Astrocyte (in vitro differentiated cells and primary cell): ENCODE data around the gene MYO1B. TPM values are rescaled to one million over a fixed set of nuclear protein-coding genes. Genes with fewer than 3 reads are reported as not detected.
A peak's percentile ranks its signal among the peaks of the same experiment; 100 is the strongest.

Experiments
- DNase-seq: peaks from one replicate; pipeline ENCODE4 v3.0.0-alpha.2; 2010; ENCODE audit warnings: low read depth
- FAIRE-seq: peaks from 2 replicates; lab custom pipeline; 2011; peaks lifted over from hg19 to GRCh38; lab: Jason Lieb, UNC
- H2AFZ ChIP-seq: 2 replicates; pipeline ENCODE4 v1.6.0; 2012; ENCODE audit warnings: low read depth, low read length, inconsistent platforms
- H3K27ac ChIP-seq: 2 replicates; pipeline ENCODE4 v1.5.1; 2011; ENCODE audit warnings: low read depth, low read length, inconsistent platforms
- H3K27me3 ChIP-seq: 2 replicates; pipeline ENCODE4 v1.6.0; 2011; ENCODE audit warnings: low read length, inconsistent platforms; ENCODE audit not compliant: insufficient read depth
- H3K36me3 ChIP-seq: 2 replicates; pipeline ENCODE4 v1.5.1; 2011; ENCODE audit warnings: low read length, inconsistent platforms; ENCODE audit not compliant: insufficient read depth
- H3K4me1 ChIP-seq: 2 replicates; pipeline ENCODE4 v1.5.1; 2011; ENCODE audit warnings: low read length, inconsistent platforms; ENCODE audit not compliant: insufficient read depth
- H3K4me2 ChIP-seq: 2 replicates; pipeline ENCODE4 v1.6.0; 2012; ENCODE audit warnings: low read length, inconsistent platforms
- H3K4me3 ChIP-seq: 2 replicates; pipeline ENCODE4 v1.5.1; 2011; ENCODE audit warnings: low read depth, mild to moderate bottlenecking, low read length, inconsistent platforms; ENCODE audit not compliant: insufficient read depth
- H3K79me2 ChIP-seq: 2 replicates; pipeline ENCODE4 v1.6.0; 2012; ENCODE audit warnings: mild to moderate bottlenecking, low read length, inconsistent platforms; ENCODE audit not compliant: insufficient read depth
- H3K9ac ChIP-seq: 2 replicates; pipeline ENCODE4 v1.6.0; 2012; ENCODE audit warnings: mild to moderate bottlenecking, low read length, inconsistent platforms
- H3K9me3 ChIP-seq: 2 replicates; pipeline ENCODE4 v1.5.1; 2012; ENCODE audit warnings: low read depth, mild to moderate bottlenecking, low read length, inconsistent platforms; ENCODE audit not compliant: insufficient read depth
- H4K20me1 ChIP-seq: 2 replicates; pipeline ENCODE4 v1.6.0; 2012; ENCODE audit warnings: low read length, inconsistent platforms; ENCODE audit not compliant: insufficient read depth
- H3K27ac Mint-ChIP-seq: one replicate; pipeline ENCODE4 v1.8.0; 2021; ENCODE audit warnings: mild to moderate bottlenecking, mixed read lengths; ENCODE audit not compliant: unreplicated experiment
- H3K27me3 Mint-ChIP-seq: one replicate; pipeline ENCODE4 v1.8.0; 2021; ENCODE audit warnings: low read depth, mixed read lengths; ENCODE audit not compliant: unreplicated experiment
- H3K36me3 Mint-ChIP-seq: one replicate; pipeline ENCODE4 v1.8.0; 2021; ENCODE audit warnings: low read depth, mixed read lengths; ENCODE audit not compliant: unreplicated experiment
- H3K4me1 Mint-ChIP-seq: one replicate; pipeline ENCODE4 v1.8.0; 2021; ENCODE audit warnings: low read depth, mixed read lengths; ENCODE audit not compliant: unreplicated experiment
- H3K4me3 Mint-ChIP-seq: one replicate; pipeline ENCODE4 v1.8.0; 2021; ENCODE audit warnings: mild to moderate bottlenecking, moderate library complexity, mixed read lengths; ENCODE audit not compliant: unreplicated experiment
- H3K9me3 Mint-ChIP-seq: one replicate; pipeline ENCODE4 v1.8.0; 2021; ENCODE audit warnings: mild to moderate bottlenecking, mixed read lengths; ENCODE audit not compliant: unreplicated experiment
- CTCF ChIP-seq: IDR thresholded peaks from 2 replicates; pipeline ENCODE4 v1.5.1; 2011; ENCODE audit warnings: low read depth, mild to moderate bottlenecking, inconsistent platforms, low read length, moderate library complexity; ENCODE audit not compliant: insufficient read depth
- EZH2 ChIP-seq: IDR thresholded peaks from 2 replicates; pipeline ENCODE4 v1.6.1; 2012; ENCODE audit warnings: mild to moderate bottlenecking, low read length, inconsistent platforms; ENCODE audit not compliant: insufficient read depth
- total RNA-seq: library from RNA; stranded (reverse); gene quantifications from 2 replicates; pipeline ENCODE4 v1.2.1, GENCODE V29; 2021

MYO1B gene
- total RNA-seq, 1 donor from 2014 or later, result 95.7 TPM

GRCh38 chr2:191322828-191323506, 77.8 kb downstream of the MYO1B start:
- no peak for FAIRE-seq
- peaks cover 51% of the 10 kb centered on the region for H3K4me1 ChIP-seq
- no peaks in the 10 kb centered on the region for H3K9me3 ChIP-seq
- H3K36me3 Mint-ChIP-seq, result no peaks in the 10 kb centered on the region
- H3K4me3 Mint-ChIP-seq, result no peak overlapping the region
- no peaks in the 10 kb centered on the region for H3K27me3 ChIP-seq
- H3K27ac Mint-ChIP-seq, result peak overlapping the region; percentile 63
- no peak overlapping the region for H3K4me3 ChIP-seq
- DNase-seq, result no peak
- H3K27ac ChIP-seq, result peak overlapping the region; percentile 60
- no peak overlapping the region for H3K9ac ChIP-seq
- peaks cover 92% of the 10 kb centered on the region for H3K79me2 ChIP-seq
- peaks cover 48% of the 10 kb centered on the region for H3K4me1 Mint-ChIP-seq
- H3K27me3 Mint-ChIP-seq, result no peaks in the 10 kb centered on the region
- TF ChIP-seq CTCF (no peak), EZH2 (no peak)
- no peaks in the 10 kb centered on the region for H3K9me3 Mint-ChIP-seq
- no peaks in the 10 kb centered on the region for H3K36me3 ChIP-seq
- peak overlapping the region; percentile 57 for H3K4me2 ChIP-seq
- H2AFZ ChIP-seq, result no peak overlapping the region
- peaks cover 33% of the 10 kb centered on the region for H4K20me1 ChIP-seq

- Histone ChIP-seq H3K27ac (no peak overlapping the region), H4K20me1 (peaks cover 27% of the 10 kb centered on the region), H3K9me3 (no peaks in the 10 kb centered on the region), H3K4me2 (no peak overlapping the region), H3K4me1 (peaks cover 25% of the 10 kb centered on the region), H3K27me3 (no peaks in the 10 kb centered on the region), H2AFZ (no peak overlapping the region), H3K4me3 (no peak overlapping the region), H3K36me3 (peaks cover 10% of the 10 kb centered on the region), H3K79me2 (peaks cover 87% of the 10 kb centered on the region), H3K9ac (no peak overlapping the region)
- Mint-ChIP-seq H3K4me3 (no peak overlapping the region), H3K27me3 (no peaks in the 10 kb centered on the region), H3K36me3 (peaks cover 2% of the 10 kb centered on the region), H3K9me3 (no peaks in the 10 kb centered on the region), H3K27ac (no peak overlapping the region), H3K4me1 (peaks cover 26% of the 10 kb centered on the region)
- FAIRE-seq, result no peak
- no peak for DNase-seq
- TF ChIP-seq EZH2, result no peak
- TF ChIP-seq CTCF, result no peak
These were observed 80.6 kb downstream of the MYO1B start for GRCh38 chr2:191325651-191326365.

- Histone ChIP-seq H3K79me2 (peaks cover 85% of the 10 kb centered on the region), H2AFZ (no peak overlapping the region), H3K4me1 (peaks cover 11% of the 10 kb centered on the region), H3K27me3 (no peaks in the 10 kb centered on the region), H3K4me2 (no peak overlapping the region), H3K9ac (no peak overlapping the region), H3K4me3 (no peak overlapping the region), H3K9me3 (no peaks in the 10 kb centered on the region), H4K20me1 (peaks cover 23% of the 10 kb centered on the region), H3K27ac (no peak overlapping the region), H3K36me3 (peaks cover 16% of the 10 kb centered on the region)
- DNase-seq (no peak), FAIRE-seq (no peak)
- Mint-ChIP-seq H3K27me3 (no peaks in the 10 kb centered on the region), H3K36me3 (peaks cover 10% of the 10 kb centered on the region), H3K4me1 (peaks cover 12% of the 10 kb centered on the region), H3K4me3 (no peak overlapping the region), H3K9me3 (no peaks in the 10 kb centered on the region), H3K27ac (no peak overlapping the region)
- no peak for TF ChIP-seq EZH2
- TF ChIP-seq CTCF, result no peak
These were observed 82.3 kb downstream of the MYO1B start for GRCh38 chr2:191327484-191327883.
